Osteoblast (primary cell): ENCODE data around the gene MMP28. TPM values are rescaled to one million over a fixed set of nuclear protein-coding genes. Genes with fewer than 3 reads are reported as not detected.

Experiments
- DNase-seq: peaks from one replicate; pipeline ENCODE4 v3.0.0; 2011; ENCODE audit warnings: low spot score, mixed read lengths; ENCODE audit not compliant: insufficient read length; ENCODE audit errors: missing footprints
- H2AFZ ChIP-seq: 2 replicates; pipeline ENCODE4 v1.6.0; 2011; ENCODE audit warnings: mild to moderate bottlenecking, low read length
- H3K27ac ChIP-seq: 2 replicates; pipeline ENCODE4 v1.5.1; 2011; ENCODE audit warnings: mild to moderate bottlenecking, low read depth, low read length, moderate library complexity
- H3K27me3 ChIP-seq: 2 replicates; pipeline ENCODE4 v1.6.0; 2012; ENCODE audit warnings: mild to moderate bottlenecking, control low read depth, inconsistent platforms, low read length, moderate library complexity; ENCODE audit not compliant: insufficient read depth
- H3K36me3 ChIP-seq: 2 replicates; pipeline ENCODE4 v1.5.1; 2011; ENCODE audit warnings: mild to moderate bottlenecking, low read length, control low read depth, moderate library complexity; ENCODE audit not compliant: insufficient read depth
- H3K4me1 ChIP-seq: 2 replicates; pipeline ENCODE4 v1.5.1; 2011; ENCODE audit warnings: mild to moderate bottlenecking, low read length, control low read depth, moderate library complexity; ENCODE audit not compliant: insufficient read depth
- H3K4me2 ChIP-seq: 2 replicates; pipeline ENCODE4 v1.6.0; 2011; ENCODE audit warnings: mild to moderate bottlenecking, low read length; ENCODE audit not compliant: insufficient read depth
- H3K4me3 ChIP-seq: fragments of 200-600 bp; sonication (generic); 3 replicates; pipeline ENCODE4 v1.5.1; 2012; ENCODE audit warnings: mild to moderate bottlenecking, low read length, inconsistent platforms; ENCODE audit not compliant: insufficient read depth
- H3K79me2 ChIP-seq: 2 replicates; pipeline ENCODE4 v1.6.0; 2012; ENCODE audit warnings: mild to moderate bottlenecking, low read length, control low read depth, inconsistent platforms; ENCODE audit not compliant: insufficient read depth
- H3K9me3 ChIP-seq: 2 replicates; pipeline ENCODE4 v1.5.1; 2011; ENCODE audit warnings: low read depth, low read length, control low read depth
- H4K20me1 ChIP-seq: 2 replicates; pipeline ENCODE4 v1.6.0; 2012; ENCODE audit warnings: mild to moderate bottlenecking, low read length, control low read depth; ENCODE audit not compliant: insufficient read depth
- total RNA-seq: library from RNA; depleted of rRNA; stranded (reverse); fragments of >200 nt; gene quantifications from 2 replicates; pipeline ENCODE4 v1.2.3, GENCODE V29; 2012
- TF ChIP-seq, protein P1 (sequence below): IDR thresholded peaks from 2 replicates; pipeline ENCODE4 v1.5.1; 2011; ENCODE audit warnings: mild to moderate bottlenecking, low read depth, low read length, moderate library complexity; ENCODE audit errors: extremely low read depth

MMP28 gene
- total RNA-seq, 1 donor, result 1.8 TPM

DNA sequence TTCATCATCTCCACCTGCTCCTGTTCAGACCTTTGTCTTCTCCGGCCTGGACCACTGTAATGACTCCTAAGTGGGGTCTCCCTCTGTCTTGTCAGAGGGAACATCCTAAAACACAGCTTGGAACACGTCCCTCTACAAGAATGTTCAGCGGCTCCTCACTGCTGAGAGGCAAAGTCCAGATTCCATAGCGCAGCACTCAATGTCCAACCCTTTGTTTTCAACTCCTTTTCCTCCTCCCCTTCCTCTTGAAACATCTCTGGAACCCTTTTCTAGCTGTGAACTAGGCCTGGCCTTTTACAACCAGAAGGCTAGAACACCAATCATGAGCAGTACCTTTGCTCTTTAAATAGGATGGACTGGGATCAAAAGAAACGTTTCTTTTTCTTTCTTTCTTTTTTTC lies 33.8 kb downstream of the MMP28 start:
- H2AFZ ChIP-seq, result no peak overlapping the region
- H3K27ac ChIP-seq, result no peak overlapping the region
- no peaks in the 10 kb centered on the region for H4K20me1 ChIP-seq
- TF ChIP-seq, protein P1, sequence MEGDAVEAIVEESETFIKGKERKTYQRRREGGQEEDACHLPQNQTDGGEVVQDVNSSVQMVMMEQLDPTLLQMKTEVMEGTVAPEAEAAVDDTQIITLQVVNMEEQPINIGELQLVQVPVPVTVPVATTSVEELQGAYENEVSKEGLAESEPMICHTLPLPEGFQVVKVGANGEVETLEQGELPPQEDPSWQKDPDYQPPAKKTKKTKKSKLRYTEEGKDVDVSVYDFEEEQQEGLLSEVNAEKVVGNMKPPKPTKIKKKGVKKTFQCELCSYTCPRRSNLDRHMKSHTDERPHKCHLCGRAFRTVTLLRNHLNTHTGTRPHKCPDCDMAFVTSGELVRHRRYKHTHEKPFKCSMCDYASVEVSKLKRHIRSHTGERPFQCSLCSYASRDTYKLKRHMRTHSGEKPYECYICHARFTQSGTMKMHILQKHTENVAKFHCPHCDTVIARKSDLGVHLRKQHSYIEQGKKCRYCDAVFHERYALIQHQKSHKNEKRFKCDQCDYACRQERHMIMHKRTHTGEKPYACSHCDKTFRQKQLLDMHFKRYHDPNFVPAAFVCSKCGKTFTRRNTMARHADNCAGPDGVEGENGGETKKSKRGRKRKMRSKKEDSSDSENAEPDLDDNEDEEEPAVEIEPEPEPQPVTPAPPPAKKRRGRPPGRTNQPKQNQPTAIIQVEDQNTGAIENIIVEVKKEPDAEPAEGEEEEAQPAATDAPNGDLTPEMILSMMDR, result no peak
- no peak overlapping the region for H3K4me3 ChIP-seq
- H3K9me3 ChIP-seq, result no peaks in the 10 kb centered on the region
- peaks cover 16% of the 10 kb centered on the region for H3K27me3 ChIP-seq
- DNase-seq, result peak; percentile 9
- no peaks in the 10 kb centered on the region for H3K79me2 ChIP-seq
- no peak overlapping the region for H3K4me2 ChIP-seq
- H3K4me1 ChIP-seq, result peaks cover 5% of the 10 kb centered on the region
- H3K36me3 ChIP-seq, result no peaks in the 10 kb centered on the region

DNA sequence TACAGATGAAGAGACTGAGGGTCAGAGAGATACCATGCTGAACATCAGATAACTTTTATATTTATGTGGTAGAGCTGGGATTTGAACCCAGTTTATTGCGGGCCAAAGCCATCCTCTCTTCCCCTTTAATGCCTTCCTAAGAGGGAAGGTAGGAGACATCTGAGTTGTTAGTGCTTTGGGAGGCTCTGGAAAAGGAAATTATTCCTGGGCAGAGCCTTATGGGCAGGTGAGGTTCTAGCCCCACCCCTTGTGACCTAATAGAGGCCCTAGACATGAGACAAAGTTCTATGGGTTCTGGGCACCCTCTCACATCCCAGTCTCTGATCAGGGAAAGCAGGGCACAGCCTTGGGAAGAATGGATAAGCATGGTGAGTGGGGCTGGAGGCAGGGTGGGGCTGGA lies 34.9 kb downstream of the MMP28 start, which contains the start of gene C17orf50:
Gene C17orf50 (plus strand): TSS at position 301 of the 400 bp plus-strand sequence. CDS start 55 bp downstream, at position 356.
- Histone ChIP-seq H3K4me3 (no peak within 1 kb of the TSS), H2AFZ (no peak within 1 kb of the TSS)

DNA sequence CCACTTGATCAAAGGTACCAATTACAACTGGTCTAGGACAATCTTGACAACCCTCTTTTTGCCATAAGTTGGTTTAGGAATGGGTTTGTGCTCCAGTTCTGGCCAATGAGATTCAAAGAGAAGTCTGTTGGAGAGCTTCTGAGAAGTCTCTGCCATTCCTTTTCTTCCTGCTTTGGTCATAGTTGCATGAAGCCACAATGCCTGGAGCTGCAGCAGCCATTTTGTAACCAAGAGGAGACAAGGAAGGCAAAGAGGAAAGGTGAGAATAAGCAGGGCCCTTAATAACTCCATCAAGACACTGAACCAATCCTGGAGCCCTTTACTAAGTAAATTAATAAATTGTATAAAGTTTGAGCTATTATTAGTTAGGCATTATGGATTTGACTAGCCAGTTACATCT lies 38.2 kb downstream of the MMP28 start:
- Histone ChIP-seq H3K4me3 (no peak overlapping the region), H3K27me3 (no peaks in the 10 kb centered on the region), H3K79me2 (no peaks in the 10 kb centered on the region), H4K20me1 (no peaks in the 10 kb centered on the region), H3K4me1 (no peaks in the 10 kb centered on the region), H3K9me3 (no peaks in the 10 kb centered on the region), H3K27ac (no peak overlapping the region), H3K36me3 (no peaks in the 10 kb centered on the region), H3K4me2 (no peak overlapping the region), H2AFZ (no peak overlapping the region)
- TF ChIP-seq, protein P1, result no peak
- DNase-seq, result no peak

More for the DNA sequence above, 34.9 kb downstream of the MMP28 start, which contains the start of gene C17orf50:
- no peaks in the 10 kb centered on the region for H4K20me1 ChIP-seq
- no peaks in the 10 kb centered on the region for H3K36me3 ChIP-seq
- H3K4me2 ChIP-seq, result no peak within 1 kb of the TSS
- no peaks in the 10 kb centered on the region for H3K79me2 ChIP-seq
- TF ChIP-seq, protein P1, result no peak
- peaks cover 11% of the 10 kb centered on the region for H3K27me3 ChIP-seq
- no peak within 1 kb of the TSS for H3K27ac ChIP-seq
- no peak for DNase-seq
- H3K4me1 ChIP-seq, result peaks cover 5% of the 10 kb centered on the region
- H3K9me3 ChIP-seq, result no peaks in the 10 kb centered on the region

DNA sequence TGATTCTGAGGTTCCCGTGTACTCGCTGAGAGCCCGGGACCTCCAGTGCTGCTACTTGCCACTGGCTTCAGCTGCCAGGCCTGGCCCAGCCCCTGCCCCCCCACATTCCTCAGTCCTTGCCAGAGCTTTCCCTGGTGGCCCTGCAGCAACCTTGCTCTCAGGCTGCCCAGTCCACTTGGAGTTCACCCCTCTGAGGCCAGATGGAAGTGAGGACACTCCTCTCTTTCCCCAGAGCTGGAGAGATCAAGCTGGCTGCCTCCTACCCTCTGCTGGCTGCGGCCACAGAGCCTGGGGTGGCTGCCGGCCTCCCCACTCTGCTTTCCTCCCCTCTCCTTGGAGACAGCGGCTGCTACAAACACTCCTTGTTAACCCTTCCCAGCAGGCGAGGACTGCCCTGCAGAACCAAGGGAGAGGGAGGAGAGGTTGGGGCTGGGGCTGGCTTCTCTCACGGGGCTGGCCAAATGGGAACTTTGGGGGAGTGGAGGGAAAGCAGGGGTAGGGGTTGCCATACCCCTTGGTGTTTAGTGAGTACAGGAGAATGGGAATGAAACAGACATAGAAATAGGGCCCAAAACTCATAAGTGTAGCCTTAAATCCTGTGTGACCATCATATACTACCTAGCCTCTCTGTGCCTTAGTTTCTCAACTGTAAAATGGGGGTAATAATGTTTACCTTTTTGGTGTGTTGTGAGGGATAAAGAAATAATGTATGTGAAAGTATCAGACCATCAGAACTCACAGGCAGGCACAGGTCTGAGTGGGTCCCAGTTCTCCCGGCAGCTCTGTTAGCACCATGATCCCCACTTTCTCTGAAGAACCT lies 42.3 kb downstream of the MMP28 start, which contains the start of gene GAS2L2:
Gene GAS2L2 (minus strand): TSS at position 295 of the 820 bp plus-strand sequence. CDS start 389 bp downstream, outside the sequence.
- Histone ChIP-seq H3K36me3 (no peaks in the 10 kb centered on the region), H3K27me3 (peaks cover 29% of the 10 kb centered on the region), H4K20me1 (peaks cover 4% of the 10 kb centered on the region), H3K9me3 (no peaks in the 10 kb centered on the region), H3K27ac (no peak within 1 kb of the TSS), H2AFZ (no peak within 1 kb of the TSS), H3K4me1 (no peaks in the 10 kb centered on the region), H3K4me3 (no peak within 1 kb of the TSS), H3K79me2 (no peaks in the 10 kb centered on the region), H3K4me2 (no peak within 1 kb of the TSS)
- no peak for DNase-seq
- TF ChIP-seq, protein P1, result no peak
